B cell (primary cell): ENCODE measurements around the gene IGLON5. TPM values are rescaled to one million over a fixed set of nuclear protein-coding genes. Genes with fewer than 3 reads are reported as not detected.

Experiments used
- ATAC-seq: fragments of 200-7000 bp; cut with Tn5 transposase; one replicate; pipeline ENCODE4 v1.10.0; 2021; ENCODE audit warnings: low read depth, mild to moderate bottlenecking, moderate number of reproducible peaks, moderate library complexity
- CTCF ChIA-PET: fragments of 350-600 bp; sonication (Branson Sonifier 250); formaldehyde crosslinking; loops from one replicate; lab custom pipeline; 2021; ENCODE audit warnings: antibody characterized with exemption, inconsistent platforms; lab: Charles Lee
- POLR2A ChIA-PET: fragments of 350-600 bp; sonication (Branson Sonifier 250); formaldehyde crosslinking; loops from one replicate; lab custom pipeline; 2021; ENCODE audit warnings: antibody characterized with exemption; lab: Charles Lee
- DNase-seq: peaks from one replicate; pipeline ENCODE4 v3.0.0; 2013
- H2AFZ ChIP-seq: 2 replicates; pipeline ENCODE4 v1.6.1; 2012; ENCODE audit warnings: mild to moderate bottlenecking, low read depth, low read length; ENCODE audit not compliant: insufficient read depth, poor library complexity, severe bottlenecking
- H3K27ac ChIP-seq, 2 donors: 1 replicate in 1 of 2; 2 replicates in 1 of 2; pipeline ENCODE4 v1.5.1; 2012 to 2013; ENCODE audit warnings: low read length in 2 of 2, mild to moderate bottlenecking in 2 of 2, moderate library complexity in 1 of 2
- H3K27me3 ChIP-seq, 4 experiments: fragments of 200-600 bp in 1 of 4; sonication (generic) in 1 of 4; replicated peaks in 1 of 4; 1 replicate in 2 of 4; 2 replicates in 2 of 4; pipeline versions ENCODE4 v1.6.1 to v1.7.0; 2013 to 2016; ENCODE audit warnings: low read length in 3 of 4, mild to moderate bottlenecking in 2 of 4, mixed read lengths in 1 of 4, moderate library complexity in 1 of 4; ENCODE audit not compliant: insufficient read depth in 4 of 4, control insufficient read depth in 3 of 4; ENCODE audit errors: control extremely low read depth in 1 of 4
- H3K36me3 ChIP-seq, 2 experiments: replicated peaks in 1 of 2; 1 replicate in 1 of 2; 2 replicates in 1 of 2; pipeline versions ENCODE4 v1.6.1 to v1.7.1; 2013; ENCODE audit warnings: low read length in 1 of 2; ENCODE audit not compliant: insufficient read depth in 2 of 2, control insufficient read depth in 1 of 2; ENCODE audit errors: control extremely low read depth in 1 of 2, extremely low read depth in 1 of 2
- H3K4me1 ChIP-seq, 2 donors: fragments of 200-600 bp in 1 of 2; sonication (generic) in 1 of 2; 1 replicate in 1 of 2; 2 replicates in 1 of 2; pipeline versions ENCODE4 v1.5.1 to v1.6.1; 2013 to 2017; ENCODE audit warnings: low read length in 2 of 2; ENCODE audit not compliant: control insufficient read depth in 2 of 2, insufficient read depth in 2 of 2
- H3K4me2 ChIP-seq: replicated peaks from 2 replicates; pipeline ENCODE3; 2012; ENCODE audit warnings: mild to moderate bottlenecking, low read depth, low read length; ENCODE audit not compliant: poor library complexity, severe bottlenecking
- H3K4me3 ChIP-seq, 5 experiments: fragments of 200-600 bp in 1 of 5; sonication (generic) in 1 of 5; 1 replicate in 3 of 5; 2 replicates in 2 of 5; pipeline versions ENCODE4 v1.5.1 to v1.7.0; 2011 to 2016; ENCODE audit warnings: low read length in 4 of 5, mild to moderate bottlenecking in 4 of 5, low read depth in 2 of 5, control low read depth in 1 of 5, moderate library complexity in 1 of 5; ENCODE audit not compliant: insufficient read depth in 1 of 5; ENCODE audit errors: control extremely low read depth in 1 of 5, extremely low read depth in 1 of 5
- H3K79me2 ChIP-seq: fragments of 200-600 bp; sonication (generic); one replicate; pipeline ENCODE4 v1.6.0; 2016; ENCODE audit warnings: low read length; ENCODE audit not compliant: control insufficient read depth, insufficient read depth
- H3K9ac ChIP-seq: fragments of 200-600 bp; sonication (generic); 2 replicates; pipeline ENCODE4 v1.6.1; 2017; ENCODE audit warnings: mild to moderate bottlenecking, low read length, moderate library complexity
- H3K9me3 ChIP-seq, 3 donors: one replicate each; pipeline versions ENCODE4 v1.6.1 to v1.7.1; 2013; ENCODE audit warnings: low read length in 2 of 3; ENCODE audit not compliant: control insufficient read depth in 2 of 3, insufficient read depth in 1 of 3; ENCODE audit errors: control extremely low read depth in 1 of 3
- H4K20me1 ChIP-seq: 2 replicates; pipeline ENCODE4 v1.6.0; 2012; ENCODE audit warnings: mild to moderate bottlenecking, low read length; ENCODE audit not compliant: insufficient read depth, control insufficient read depth, poor library complexity, severe bottlenecking
- H3K27ac Mint-ChIP-seq: one replicate; pipeline ENCODE4 v1.8.0; 2021; ENCODE audit warnings: mixed read lengths
- H3K27me3 Mint-ChIP-seq: one replicate; pipeline ENCODE4 v1.8.0; 2021; ENCODE audit warnings: mixed read lengths
- H3K4me1 Mint-ChIP-seq: one replicate; pipeline ENCODE4 v1.8.0; 2021; ENCODE audit warnings: mixed read lengths
- H3K4me3 Mint-ChIP-seq: one replicate; pipeline ENCODE4 v1.8.0; 2021; ENCODE audit warnings: mixed read lengths
- H3K9me3 Mint-ChIP-seq: one replicate; pipeline ENCODE4 v1.8.0; 2022; ENCODE audit warnings: mixed read lengths; ENCODE audit not compliant: insufficient read depth
- EZH2 ChIP-seq: IDR thresholded peaks from 2 replicates; pipeline ENCODE4 v1.6.1; 2012; ENCODE audit warnings: borderline replicate concordance, low read depth, mild to moderate bottlenecking, moderate library complexity, low read length; ENCODE audit not compliant: insufficient read depth, poor library complexity, severe bottlenecking
- WGBS: methylation state at CpG from one replicate; pipeline ENCODE4 v1.1.5; 2013; ENCODE audit warnings: missing lambda C conversion rate; ENCODE audit not compliant: insufficient coverage; 5-methylcytosine and 5-hydroxymethylcytosine counted together
- intact Hi-C: fragments of 100-400 bp; cut with micrococcal nuclease; formaldehyde crosslinking; loops from one replicate; pipeline ENCODE4 v1.10.0; 2022
- polyA plus RNA-seq: library from polyadenylated mRNA; depleted of rRNA; stranded (reverse); fragments of >200 nt; gene quantifications from 2 replicates; pipeline ENCODE4 v1.2.3, GENCODE V29; 2012
- total RNA-seq, 2 donors: library from RNA; stranded (reverse); fragments of 120-200 nt in 1 of 2; gene quantifications; 1 replicate in 1 of 2; 2 replicates in 1 of 2; pipeline versions ENCODE4 v1.2.3 to v1.2.4, GENCODE V29; 2013 to 2022
- TF ChIP-seq, protein P1 (sequence below): fragments of 200-600 bp; IDR thresholded peaks from one replicate; pipeline ENCODE4 v1.8.0; 2022; ENCODE audit warnings: antibody characterized with exemption, mild to moderate bottlenecking

Gene IGLON5
- total and polyA plus RNA-seq, 2 donors (not counting 1 experiment from before 2014, with no cell fraction given): not detected

DNA sequence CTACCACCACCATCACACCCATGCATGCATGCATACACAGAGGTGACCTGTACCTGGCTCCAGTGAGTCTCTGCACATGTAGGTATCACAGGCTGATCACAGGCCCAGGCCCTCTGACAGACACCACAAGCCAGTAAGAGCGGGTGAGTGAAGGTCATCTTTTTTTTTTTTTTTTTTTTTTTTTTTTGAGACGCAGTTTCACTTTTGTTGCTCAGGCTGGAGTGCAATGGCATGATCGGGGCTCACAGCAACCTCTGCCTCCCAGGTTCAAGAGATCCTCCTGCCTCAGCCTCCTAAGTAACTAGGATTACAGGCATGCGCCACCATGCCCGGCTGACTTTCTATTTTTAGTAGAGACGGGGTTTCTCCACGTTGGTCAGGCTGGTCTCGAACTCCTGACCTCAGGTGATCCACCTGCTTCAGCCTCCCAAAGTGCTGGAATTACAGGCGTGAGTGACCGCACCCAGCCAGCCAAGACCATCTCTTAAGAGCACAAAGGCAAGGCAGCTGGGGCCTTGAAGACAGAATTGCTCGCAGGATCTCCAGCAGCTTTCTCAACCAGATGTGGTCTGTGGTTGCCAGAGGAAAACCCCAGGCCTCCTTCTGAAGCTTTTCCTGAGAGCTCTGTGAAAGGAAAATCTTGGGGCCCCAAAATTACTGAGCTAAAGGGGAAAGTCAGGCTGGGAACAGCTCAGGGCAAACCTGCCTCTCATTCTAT is 64.2 kb downstream of the IGLON5 start:
- H2AFZ ChIP-seq: no peak overlapping the region
- H3K27ac ChIP-seq: no peak overlapping the region
- Mint-ChIP-seq H3K4me3 (no peak overlapping the region), H3K27me3 (no peaks in the 10 kb centered on the region), H3K4me1 (peaks cover 6% of the 10 kb centered on the region), H3K9me3 (no peaks in the 10 kb centered on the region), H3K27ac (no peak overlapping the region)
- H4K20me1 ChIP-seq: no peaks in the 10 kb centered on the region
- POLR2A ChIA-PET: no interaction called here
- no peaks in the 10 kb centered on the region for H3K36me3 ChIP-seq
- no peaks in the 10 kb centered on the region for H3K9me3 ChIP-seq
- H3K79me2 ChIP-seq: no peaks in the 10 kb centered on the region
- WGBS: 30% methylated on average over 9 of the region's 11 CpGs
- CTCF ChIA-PET: interaction anchor here (0.8 kb wide), 1 partner anchor 23 kb away, joined by 3 read pairs; no protein-coding TSS in a partner anchor
- ATAC-seq (no peak), DNase-seq (no peak)
- no peak overlapping the region for H3K9ac ChIP-seq
- peaks cover 0 to 7% of the 10 kb centered on the region in 2 donors for H3K4me1 ChIP-seq
- H3K4me3 ChIP-seq: no peak overlapping the region
- no peaks in the 10 kb centered on the region for H3K27me3 ChIP-seq
- intact Hi-C loops: no loop called here
- no peak overlapping the region for H3K4me2 ChIP-seq
- no peak for TF ChIP-seq EZH2
- TF ChIP-seq, protein P1, sequence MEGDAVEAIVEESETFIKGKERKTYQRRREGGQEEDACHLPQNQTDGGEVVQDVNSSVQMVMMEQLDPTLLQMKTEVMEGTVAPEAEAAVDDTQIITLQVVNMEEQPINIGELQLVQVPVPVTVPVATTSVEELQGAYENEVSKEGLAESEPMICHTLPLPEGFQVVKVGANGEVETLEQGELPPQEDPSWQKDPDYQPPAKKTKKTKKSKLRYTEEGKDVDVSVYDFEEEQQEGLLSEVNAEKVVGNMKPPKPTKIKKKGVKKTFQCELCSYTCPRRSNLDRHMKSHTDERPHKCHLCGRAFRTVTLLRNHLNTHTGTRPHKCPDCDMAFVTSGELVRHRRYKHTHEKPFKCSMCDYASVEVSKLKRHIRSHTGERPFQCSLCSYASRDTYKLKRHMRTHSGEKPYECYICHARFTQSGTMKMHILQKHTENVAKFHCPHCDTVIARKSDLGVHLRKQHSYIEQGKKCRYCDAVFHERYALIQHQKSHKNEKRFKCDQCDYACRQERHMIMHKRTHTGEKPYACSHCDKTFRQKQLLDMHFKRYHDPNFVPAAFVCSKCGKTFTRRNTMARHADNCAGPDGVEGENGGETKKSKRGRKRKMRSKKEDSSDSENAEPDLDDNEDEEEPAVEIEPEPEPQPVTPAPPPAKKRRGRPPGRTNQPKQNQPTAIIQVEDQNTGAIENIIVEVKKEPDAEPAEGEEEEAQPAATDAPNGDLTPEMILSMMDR: no peak

DNA sequence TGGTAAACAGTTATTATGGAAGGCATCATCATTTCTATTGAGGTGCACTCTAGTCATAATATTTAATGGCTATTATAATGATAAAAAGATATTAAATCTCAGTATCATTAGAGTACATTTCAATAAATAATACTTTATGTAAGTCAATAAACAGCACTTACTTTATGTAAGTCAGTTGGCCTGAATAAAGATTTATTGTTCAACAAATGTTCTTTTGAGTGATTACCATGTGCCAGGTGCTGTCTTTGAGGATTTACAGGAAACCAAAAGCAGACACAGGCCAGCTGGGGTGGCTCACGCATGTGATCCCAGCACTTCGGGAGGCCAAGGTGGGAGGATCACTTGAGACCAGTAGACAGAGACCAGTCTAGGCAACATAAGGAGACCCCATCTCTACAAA is 66.0 kb downstream of the IGLON5 start:
- no peak overlapping the region for H3K4me3 ChIP-seq
- ChIA-PET CTCF (interaction anchor here (0.6 kb wide), 1 partner anchor 45 kb away, joined by 3 read pairs; no protein-coding TSS in a partner anchor), POLR2A (no interaction called here)
- no peaks in the 10 kb centered on the region for H3K27me3 Mint-ChIP-seq
- no peak overlapping the region for H3K27ac Mint-ChIP-seq
- H3K4me1 ChIP-seq: peaks cover 0 to 3% of the 10 kb centered on the region in 2 donors
- no peaks in the 10 kb centered on the region for H4K20me1 ChIP-seq
- peaks cover 0 to 12% (median 3%) of the 10 kb centered on the region in 3 donors for H3K9me3 ChIP-seq
- H3K36me3 ChIP-seq: no peaks in the 10 kb centered on the region
- H3K27ac ChIP-seq: no peak overlapping the region
- TF ChIP-seq EZH2: no peak
- TF ChIP-seq, protein P1: no peak
- peaks cover 6% of the 10 kb centered on the region for H3K4me1 Mint-ChIP-seq
- ATAC-seq (no peak), DNase-seq (no peak)
- H3K9me3 Mint-ChIP-seq: no peaks in the 10 kb centered on the region
- no peak overlapping the region for H2AFZ ChIP-seq
- intact Hi-C loops: no loop called here
- no peak overlapping the region for H3K4me2 ChIP-seq
- H3K27me3 ChIP-seq: no peaks in the 10 kb centered on the region
- 86% methylated on average over 1 of the region's 2 CpGs for WGBS
- no peaks in the 10 kb centered on the region for H3K79me2 ChIP-seq
- no peak overlapping the region for H3K9ac ChIP-seq
- H3K4me3 Mint-ChIP-seq: no peak overlapping the region
